Stomach (tissue), 9 donors: ENCODE measurements around the gene GIPC3. TPM values are rescaled to one million over a fixed set of nuclear protein-coding genes. Genes with fewer than 3 reads are reported as not detected.
"Not testable (repeated sequence)": the region's sequence is repeated elsewhere in the genome, so short reads cannot be mapped to it uniquely, and the experiment has no call there.

Experiments used
- DNase-seq, 2 donors: peaks; one replicate each; pipeline versions ENCODE4 v3.0.0 to v3.0.0-alpha.2; 2013 to 2019
- H3K27ac ChIP-seq, 5 donors: fragments of 200-600 bp in 4 of 5; sonication (generic) in 4 of 5; one replicate each; pipeline ENCODE4 v1.5.1; 2013 to 2019; ENCODE audit warnings: mild to moderate bottlenecking in 1 of 5, moderate library complexity in 1 of 5
- H3K27me3 ChIP-seq, 3 donors: fragments of 200-600 bp; sonication (generic); one replicate each; pipeline ENCODE4 v1.5.1; 2017 to 2019; ENCODE audit warnings: mixed run types in 1 of 3
- H3K36me3 ChIP-seq, 4 donors: fragments of 200-600 bp; sonication (generic); 1 replicate in 3 of 4; 2 replicates in 1 of 4; pipeline ENCODE4 v1.5.1; 2016 to 2019
- H3K4me1 ChIP-seq, 4 donors: fragments of 200-600 bp; sonication (generic); one replicate each; pipeline ENCODE4 v1.5.1; 2016 to 2019
- H3K4me3 ChIP-seq, 4 donors: fragments of 200-600 bp; sonication (generic) in 3 of 4; one replicate each; pipeline ENCODE4 v1.5.1; 2016 to 2019; ENCODE audit warnings: mild to moderate bottlenecking in 1 of 4
- H3K9me3 ChIP-seq, 4 donors: fragments of 200-600 bp; sonication (generic); one replicate each; pipeline ENCODE4 v1.5.1; 2016 to 2019
- CTCF ChIP-seq, 7 experiments: fragments of 450-650 bp in 4 of 7; fragments of 200-600 bp in 3 of 7; sonication (generic) in 3 of 7; IDR thresholded peaks; one replicate each; pipeline ENCODE4 v1.5.1; 2016 to 2019; ENCODE audit warnings: antibody characterized with exemption in 7 of 7, control low read depth in 2 of 7, mild to moderate bottlenecking in 1 of 7
- EP300 ChIP-seq: sonication (generic); formaldehyde crosslinking; IDR thresholded peaks from one replicate; pipeline ENCODE4 v1.6.1; 2017; ENCODE audit warnings: antibody characterized with exemption
- POLR2A ChIP-seq, 4 donors: fragments of 450-650 bp; IDR thresholded peaks; one replicate each; pipeline ENCODE4 v1.6.1; 2016; ENCODE audit warnings: antibody characterized with exemption in 4 of 4, control low read depth in 2 of 4, mild to moderate bottlenecking in 1 of 4, moderate library complexity in 1 of 4
- POLR2AphosphoS5 ChIP-seq, 3 donors: sonication (generic); formaldehyde crosslinking; IDR thresholded peaks; one replicate each; pipeline ENCODE4 v1.6.1; 2016; ENCODE audit warnings: antibody characterized with exemption in 3 of 3
- WGBS, 5 donors: extraction: QIAGEN DNeasy Blood & Tissue Kit in 3 of 5; methylation state at CpG; one replicate each; pipeline versions ENCODE4 v1.1.5 to v1.1.7; 2013 to 2018; 5-methylcytosine and 5-hydroxymethylcytosine counted together
- intact Hi-C: fragments of 100-400 bp; cut with DNase I; formaldehyde crosslinking; loops from one replicate; pipeline ENCODE4 v1.15.1; 2023; ENCODE audit warnings: low total_unique reads
- polyA plus RNA-seq, 3 donors: library from polyadenylated mRNA; stranded (reverse); fragments of 200-250 nt; gene quantifications; one replicate each; pipeline ENCODE4 v1.2.3, GENCODE V29; 2013
- total RNA-seq, 5 donors: library from RNA; depleted of rRNA; stranded (reverse); fragments of >200 nt; gene quantifications; one replicate each; pipeline versions ENCODE4 v1.1.0 to v1.2.3, GENCODE V29; 2014 to 2016
- donor health status: healthy with polysubstance abuse.
- donor health status: Bipolar disorder and iron deficiency.
- donor health status: healthy.

The GIPC3 gene
- total and polyA plus RNA-seq, 8 donors: 0.75 to 2.9 (median 1.5) TPM; not detected in 4

GRCh38 chr19:3577723-3578344 lies 7.4 kb upstream of the GIPC3 start:
- Histone ChIP-seq H3K36me3 (peaks cover 0 to 24% (median 19%) of the 10 kb centered on the region in 4 donors), H3K27me3 (no peaks in the 10 kb centered on the region), H3K4me3 (no peak overlapping the region), H3K9me3 (no peaks in the 10 kb centered on the region), H3K27ac (peak overlapping the region in 3 of 5 donors; percentile 25 to 82 (median 68)), H3K4me1 (peaks cover 14 to 41% (median 34%) of the 10 kb centered on the region in 4 donors)
- WGBS, 5 donors: 73 to 90% (median 88%) methylated on average over 40 to 60 of the region's 60 CpGs
- TF ChIP-seq CTCF (IDR thresholded peaks at IDR 0.05) (no peak), EP300 (no peak), POLR2A (IDR thresholded peaks at IDR 0.05) (no peak), POLR2AphosphoS5 (IDR thresholded peaks at IDR 0.05) (no peak)
- DNase-seq: no peak
- intact Hi-C loops: no loop called here

- 73 to 80% (median 77%) methylated on average over 17 of the region's 17 CpGs for WGBS, 5 donors
- H3K27me3 ChIP-seq: no peaks in the 10 kb centered on the region
- peaks cover 13 to 40% (median 31%) of the 10 kb centered on the region in 4 donors for H3K4me1 ChIP-seq
- H3K9me3 ChIP-seq: no peaks in the 10 kb centered on the region
- no peak overlapping the region for H3K4me3 ChIP-seq
- no peak for DNase-seq
- peak overlapping the region in 2 of 5 donors; percentile 60 to 74 for H3K27ac ChIP-seq
- intact Hi-C loops: no loop called here
- TF ChIP-seq CTCF (IDR thresholded peaks at IDR 0.05): no peak
- TF ChIP-seq POLR2AphosphoS5 (IDR thresholded peaks at IDR 0.05): no peak
- no peak for TF ChIP-seq EP300
- no peak for TF ChIP-seq POLR2A (IDR thresholded peaks at IDR 0.05)
- peaks cover 0 to 24% (median 19%) of the 10 kb centered on the region in 4 donors for H3K36me3 ChIP-seq
Measured at GRCh38 chr19:3578390-3578789, 6.9 kb upstream of the GIPC3 start.

- H3K27ac ChIP-seq: peak overlapping the region in 4 of 5 donors; percentile 22 to 74 (median 64)
- H3K27me3 ChIP-seq: peaks cover 0 to 15% (median 5%) of the 10 kb centered on the region in 3 donors
- no peak overlapping the region for H3K4me3 ChIP-seq
- no peak for TF ChIP-seq CTCF (IDR thresholded peaks at IDR 0.05)
- TF ChIP-seq POLR2AphosphoS5 (IDR thresholded peaks at IDR 0.05): peak in 1 of 3 donors; percentile 58
- peaks cover 12 to 31% (median 19%) of the 10 kb centered on the region in 4 donors for H3K4me1 ChIP-seq
- no peaks in the 10 kb centered on the region for H3K9me3 ChIP-seq
- peaks cover 0 to 14% (median 10%) of the 10 kb centered on the region in 4 donors for H3K36me3 ChIP-seq
- no peak for DNase-seq
- WGBS, 5 donors: 41 to 61% (median 50%) methylated on average over 11 of the region's 11 CpGs
- intact Hi-C loops: no loop called here
Measured at GRCh38 chr19:3580156-3580934, 4.9 kb upstream of the GIPC3 start.

- Histone ChIP-seq H3K36me3 (peaks cover 0 to 12% (median 3%) of the 10 kb centered on the region in 4 donors), H3K27me3 (peaks cover 2 to 30% (median 18%) of the 10 kb centered on the region in 3 donors), H3K4me1 (peaks cover 11 to 30% (median 17%) of the 10 kb centered on the region in 4 donors)
- H3K4me3 ChIP-seq, H3K27ac ChIP-seq, DNase-seq, H3K9me3 ChIP-seq, intact Hi-C loops: not testable (repeated sequence)
- WGBS, 5 donors: 76 to 85% (median 82%) methylated on average over 4 of the region's 4 CpGs
Measured at GRCh38 chr19:3581792-3582191, 3.5 kb upstream of the GIPC3 start.

GRCh38 chr19:3584036-3584802 lies 1.1 kb upstream of the GIPC3 start:
- intact Hi-C loops, H3K4me3 ChIP-seq, DNase-seq, H3K9me3 ChIP-seq, H3K27ac ChIP-seq, H3K36me3 ChIP-seq: not testable (repeated sequence)
- WGBS, 5 donors: 79 to 90% (median 83%) methylated on average over 15 of the region's 15 CpGs
- peaks cover 14 to 29% (median 21%) of the 10 kb centered on the region in 4 donors for H3K4me1 ChIP-seq
- peaks cover 2 to 31% (median 18%) of the 10 kb centered on the region in 3 donors for H3K27me3 ChIP-seq
